RWPE1 (cell line): Measurements from ENCODE around the gene ZFAND2B.

ENCODE experiments used
- CTCF ChIA-PET: fragments of 350-600 bp; sonication (Branson Sonifier 250); formaldehyde crosslinking; extraction: SDS; loops from one replicate; lab custom pipeline; 2021; lab: Yijun Ruan, JAX
- POLR2A ChIA-PET: fragments of 400-600 bp; formaldehyde crosslinking; extraction: SDS; loops from one replicate; lab custom pipeline; 2020; ENCODE audit warnings: antibody characterized with exemption; ENCODE audit not compliant: low non-redundant PET; lab: Yijun Ruan, JAX
- DNase-seq: peaks from one replicate; pipeline ENCODE4 v3.0.0; 2012; ENCODE audit warnings: low spot score
- H3K27ac ChIP-seq: fragments of 450-650 bp; 2 replicates; pipeline ENCODE4 v1.5.1; 2017
- CTCF ChIP-seq: fragments of 450-650 bp; conservative IDR thresholded peaks from 2 replicates; pipeline ENCODE4 v1.5.1; 2017; ENCODE audit warnings: low read depth, mild to moderate bottlenecking

Gene ZFAND2B

GRCh38 chr2:219214786-219215185 is 8.2 kb downstream of the ZFAND2B start:
- POLR2A ChIA-PET, result no interaction called here
- DNase-seq, result no peak
- CTCF ChIA-PET, result no interaction called here
- TF ChIP-seq CTCF, result no peak
- peak overlapping the region; percentile 93; the same call in 1 of the 2 replicates for H3K27ac ChIP-seq

DNA sequence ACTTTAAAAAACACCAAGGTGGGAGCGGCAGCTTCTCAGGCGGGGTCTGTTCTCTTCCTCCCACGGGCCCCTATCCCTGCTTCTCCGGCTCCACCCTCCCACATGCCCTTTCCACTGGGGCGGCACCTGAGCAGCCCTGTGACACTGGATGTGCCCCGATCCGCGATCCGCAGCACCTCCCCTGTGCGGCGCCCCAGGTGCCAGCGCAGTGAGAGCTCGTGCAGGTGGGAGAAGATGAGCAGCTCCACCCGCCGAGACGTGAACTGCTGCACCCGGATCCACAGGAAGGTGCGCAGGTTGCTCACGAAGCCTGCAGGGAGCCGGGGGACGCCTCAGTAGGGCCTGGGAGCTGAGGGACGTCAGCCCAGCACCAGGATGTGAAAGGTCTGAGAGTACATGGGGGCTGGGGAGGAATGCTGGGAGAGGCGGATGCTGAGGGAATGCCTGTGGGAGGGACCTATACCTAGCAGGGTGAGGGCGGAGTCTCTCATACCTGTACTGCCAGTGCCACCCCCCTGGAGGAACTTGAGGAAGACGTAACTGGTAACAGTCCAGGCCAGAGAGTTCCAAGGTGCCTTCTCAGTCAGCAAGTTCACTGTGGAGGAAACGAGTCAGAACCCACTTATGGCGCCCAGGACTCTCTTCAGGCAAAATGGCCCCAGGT is 9.4 kb downstream of the ZFAND2B start:
- no peak for DNase-seq
- ChIA-PET CTCF (interaction anchor here (0.7 kb wide), 1 partner anchor 14 kb away, joined by 3 read pairs; the partner anchor contains the start of gene ANKZF1), POLR2A (no interaction called here)
- H3K27ac ChIP-seq, result peak overlapping the region; percentile 99
- no peak for TF ChIP-seq CTCF

DNA sequence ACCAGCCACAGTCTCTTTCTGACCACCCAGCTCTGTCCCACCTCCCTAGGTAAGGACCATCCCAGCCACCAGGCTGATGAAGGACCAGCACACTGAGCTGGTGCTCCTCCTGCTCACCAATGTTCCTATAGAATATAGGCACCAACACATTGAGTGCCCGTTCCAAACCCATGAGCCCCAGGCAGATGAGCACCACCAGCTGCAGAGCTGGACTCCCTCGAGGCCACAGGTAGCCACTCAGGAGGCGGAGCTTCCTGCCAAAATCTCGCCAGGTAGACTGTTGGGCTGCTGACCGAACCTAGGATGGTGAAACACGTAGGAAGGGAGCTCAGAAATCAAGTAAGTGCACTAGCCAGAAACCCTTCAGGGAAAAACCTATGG is 9.9 kb downstream of the ZFAND2B start:
- ChIA-PET CTCF (interaction anchor here (0.7 kb wide), 1 partner anchor 13 kb away, joined by 3 read pairs; the partner anchor contains the start of gene ANKZF1), POLR2A (no interaction called here)

DNA sequence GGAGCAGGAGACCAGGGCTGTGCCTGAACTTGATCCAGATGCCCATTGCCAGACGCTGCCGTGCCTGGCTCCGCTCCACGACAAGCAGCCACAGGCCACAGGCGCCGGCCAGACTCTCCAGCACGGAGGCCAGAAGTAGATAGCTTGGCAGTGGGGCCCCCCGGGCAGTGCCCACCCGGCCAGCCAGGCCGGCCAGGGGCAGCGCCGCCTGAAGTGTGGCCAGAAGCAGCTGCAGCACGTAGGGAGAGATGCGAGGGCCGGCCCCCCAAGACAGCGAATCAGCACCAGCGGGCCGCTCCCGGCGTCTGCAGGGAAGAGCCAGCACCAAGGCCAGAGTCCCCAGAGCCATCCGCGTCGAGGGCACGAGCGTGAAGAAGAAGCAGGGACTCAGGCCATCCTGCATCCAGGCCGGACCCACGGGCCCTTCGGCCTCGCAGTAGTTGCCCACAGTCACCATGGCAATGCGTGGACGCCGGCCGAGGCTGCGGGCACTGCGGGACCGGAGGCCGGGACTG is 11.7 kb downstream of the ZFAND2B start:
- peak overlapping the region; percentile 99 for H3K27ac ChIP-seq
- CTCF ChIA-PET, result interaction anchor here (0.6 to 1.8 kb wide), 4 partner anchors 11 to 76 kb away, joined by 3 to 17 read pairs (median 4); partner anchors contain the start of genes ANKZF1 and ATG9A
- no peak for TF ChIP-seq CTCF
- peak; percentile 69 for DNase-seq
- POLR2A ChIA-PET, result interaction anchor here (1.4 to 1.5 kb wide), 2 partner anchors 12 to 42 kb away, joined by 5 to 6 read pairs; partner anchors contain the start of genes CNPPD1 and ZFAND2B

More for the DNA sequence above, 9.9 kb downstream of the ZFAND2B start:
- no peak for TF ChIP-seq CTCF
- DNase-seq, result no peak
- H3K27ac ChIP-seq, result peak overlapping the region; percentile 99

DNA sequence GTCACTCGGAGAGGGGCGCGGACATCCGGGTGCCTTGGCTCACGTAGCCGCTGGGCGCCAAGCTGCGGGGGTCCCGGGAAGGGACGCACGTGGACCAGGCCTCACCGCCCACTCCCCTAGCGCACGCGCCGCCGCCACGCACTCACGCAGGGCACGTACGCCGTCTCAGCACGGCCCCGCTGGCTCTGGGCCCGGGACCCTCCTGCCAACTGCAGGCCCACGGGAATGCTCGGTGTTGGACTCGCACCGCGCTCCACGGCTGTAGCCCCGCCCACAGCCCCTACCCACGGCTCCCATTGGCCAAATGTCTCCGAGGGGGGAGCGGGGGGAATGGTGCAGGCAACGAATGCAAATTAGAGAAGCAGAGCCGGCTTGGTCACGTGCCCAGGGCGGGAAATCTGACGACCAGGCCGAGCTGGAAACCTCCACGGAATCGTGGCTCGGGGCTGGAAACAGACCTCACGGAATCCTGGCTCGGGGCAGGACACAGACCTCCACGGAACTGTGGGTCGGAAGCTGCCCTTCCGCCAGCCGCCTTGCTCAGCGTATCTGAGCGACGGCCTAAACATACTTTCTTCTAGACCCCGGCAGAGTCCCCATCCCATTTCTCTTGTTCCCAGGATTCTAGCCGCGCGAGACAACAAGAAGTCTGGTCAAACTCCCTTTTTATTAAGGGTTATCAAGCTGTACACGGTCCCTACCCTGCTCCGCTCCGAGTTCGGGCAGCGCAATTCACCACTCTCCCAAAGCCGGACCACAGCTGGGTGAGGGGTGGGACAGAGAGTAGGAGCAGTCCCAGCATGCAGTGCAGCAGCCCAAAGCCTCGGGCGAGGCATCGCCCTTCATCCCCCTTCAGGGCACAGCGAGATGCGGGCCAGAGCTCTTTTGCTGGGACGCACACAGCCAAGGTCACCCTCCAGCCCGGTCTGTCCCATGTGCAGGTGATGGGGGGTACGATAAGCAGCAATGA is 12.4 kb downstream of the ZFAND2B start, which contains the start of gene ABCB6:
Gene ABCB6, minus strand, starts transcription at position 227 of the 970 bp plus-strand sequence. CDS start 285 bp downstream, outside the sequence.
- POLR2A ChIA-PET, result interaction anchor here (1.5 kb wide), 1 partner anchor 12 kb away, joined by 6 read pairs; the partner anchor contains the start of gene ZFAND2B
- no peak for TF ChIP-seq CTCF
- CTCF ChIA-PET, result interaction anchor here (0.6 to 1.8 kb wide), 5 partner anchors 11 to 358 kb away, joined by 3 to 17 read pairs (median 3); partner anchors contain the start of genes ANKZF1 and ATG9A
- peak within 1 kb of the TSS; percentile 99 for H3K27ac ChIP-seq
- DNase-seq, result peak; percentile 94
